Activated CD4-positive, alpha-beta T cell treated with anti-CD3 and anti-CD28 coated beads for 4 hours (primary cell): ENCODE results near the gene CCR1.

Experiments
- DNase-seq, 2 donors: peaks; one replicate each; pipeline ENCODE4 v3.0.0-alpha.2; 2020

The CCR1 gene

GRCh38 chr3:46208167-46208704 lies at the start of gene CCR1:
Gene CCR1 (minus strand): TSS chr3:46208313. CDS start chr3:46204313, 4,000 bp downstream.
- no peak for DNase-seq

GRCh38 chr3:46252980-46253379 lies 44.9 kb upstream of the CCR1 start:
- DNase-seq = no peak

GRCh38 chr3:46245146-46245545 lies 37.0 kb upstream of the CCR1 start:
- DNase-seq = no peak

GRCh38 chr3:46243560-46243959 lies 35.4 kb upstream of the CCR1 start:
- DNase-seq = no peak

GRCh38 chr3:46242120-46242519 lies 34.0 kb upstream of the CCR1 start, which contains the start of gene CCR3:
Gene CCR3 (plus strand): TSS chr3:46242460. CDS start chr3:46265159, 22,699 bp downstream.
- DNase-seq = no peak

GRCh38 chr3:46239952-46240351 lies 31.8 kb upstream of the CCR1 start:
- no peak for DNase-seq

- no peak for DNase-seq
These were observed 31.3 kb upstream of the CCR1 start for GRCh38 chr3:46239301-46239938.

- no peak for DNase-seq
These were observed 30.3 kb upstream of the CCR1 start for GRCh38 chr3:46238386-46238785.

- DNase-seq = no peak
These were observed 28.4 kb upstream of the CCR1 start for GRCh38 chr3:46236294-46237054.

GRCh38 chr3:46235425-46235824 lies 27.3 kb upstream of the CCR1 start:
- no peak for DNase-seq

- DNase-seq = no peak
These were observed 25.1 kb upstream of the CCR1 start for GRCh38 chr3:46233194-46233593.

- DNase-seq = no peak
These were observed 23.2 kb upstream of the CCR1 start for GRCh38 chr3:46231323-46231722.

GRCh38 chr3:46228260-46229242 lies 20.4 kb upstream of the CCR1 start:
- no peak for DNase-seq

- no peak for DNase-seq
These were observed 14.5 kb upstream of the CCR1 start for GRCh38 chr3:46222435-46223161.

GRCh38 chr3:46221938-46222337 lies 13.8 kb upstream of the CCR1 start:
- DNase-seq = no peak

GRCh38 chr3:46221391-46221790 lies 13.3 kb upstream of the CCR1 start:
- DNase-seq = no peak

- no peak for DNase-seq
These were observed 10.1 kb upstream of the CCR1 start for GRCh38 chr3:46218196-46218709.

- no peak for DNase-seq
These were observed 7.8 kb upstream of the CCR1 start for GRCh38 chr3:46215810-46216414.

- DNase-seq = no peak
These were observed 6.7 kb upstream of the CCR1 start for GRCh38 chr3:46214751-46215352.

- no peak for DNase-seq
These were observed 5.1 kb upstream of the CCR1 start for GRCh38 chr3:46213201-46213600.

GRCh38 chr3:46212101-46212500 lies 4.0 kb upstream of the CCR1 start:
- no peak for DNase-seq
